ENCODE results near the gene CEP192. TPM values are rescaled to one million over a fixed set of nuclear protein-coding genes. Genes with fewer than 3 reads are reported as not detected.

CEP192 gene
- polyA plus RNA-seq, 3 donors: 3.0 to 29.6 (median 3.7) TPM

- TF ChIP-seq, protein P1, sequence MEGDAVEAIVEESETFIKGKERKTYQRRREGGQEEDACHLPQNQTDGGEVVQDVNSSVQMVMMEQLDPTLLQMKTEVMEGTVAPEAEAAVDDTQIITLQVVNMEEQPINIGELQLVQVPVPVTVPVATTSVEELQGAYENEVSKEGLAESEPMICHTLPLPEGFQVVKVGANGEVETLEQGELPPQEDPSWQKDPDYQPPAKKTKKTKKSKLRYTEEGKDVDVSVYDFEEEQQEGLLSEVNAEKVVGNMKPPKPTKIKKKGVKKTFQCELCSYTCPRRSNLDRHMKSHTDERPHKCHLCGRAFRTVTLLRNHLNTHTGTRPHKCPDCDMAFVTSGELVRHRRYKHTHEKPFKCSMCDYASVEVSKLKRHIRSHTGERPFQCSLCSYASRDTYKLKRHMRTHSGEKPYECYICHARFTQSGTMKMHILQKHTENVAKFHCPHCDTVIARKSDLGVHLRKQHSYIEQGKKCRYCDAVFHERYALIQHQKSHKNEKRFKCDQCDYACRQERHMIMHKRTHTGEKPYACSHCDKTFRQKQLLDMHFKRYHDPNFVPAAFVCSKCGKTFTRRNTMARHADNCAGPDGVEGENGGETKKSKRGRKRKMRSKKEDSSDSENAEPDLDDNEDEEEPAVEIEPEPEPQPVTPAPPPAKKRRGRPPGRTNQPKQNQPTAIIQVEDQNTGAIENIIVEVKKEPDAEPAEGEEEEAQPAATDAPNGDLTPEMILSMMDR (IDR thresholded peaks at IDR 0.05): no peak
- Mint-ChIP-seq H3K9me3 (no peaks in the 10 kb centered on the region), H3K27ac (peak overlapping the region; percentile 91 to 97 (median 96)), H3K36me3 (peaks cover 4 to 5% of the 10 kb centered on the region in 2 donors), H3K4me3 (peak overlapping the region; percentile 98 to 99), H3K4me1 (peaks cover 26% of the 10 kb centered on the region), H3K27me3 (ENCODE audit: low read depth in 3 of 3) (no peaks in the 10 kb centered on the region)
- WGBS (ENCODE audit: insufficient coverage): 1% methylated on average over 9 of the region's 11 CpGs
- Histone ChIP-seq H2AFZ (ENCODE audit: insufficient read depth, low read depth, low read length, poor library complexity, severe bottlenecking) (peak overlapping the region; percentile 95), H4K20me1 (ENCODE audit: insufficient read depth, low read length) (peaks cover 29% of the 10 kb centered on the region), H3K36me3 (replicated peaks in 1 of 2; ENCODE audit: control insufficient read depth in 1 of 2, insufficient read depth in 2 of 2, low read length in 2 of 2) (peaks cover 2 to 11% of the 10 kb centered on the region in 2 donors), H3K4me3 (replicated peaks in 1 of 3; ENCODE audit: low read depth in 2 of 3, low read length in 3 of 3) (peak overlapping the region; percentile 62 to 98 (median 76)), H3K4me1 (ENCODE audit: control insufficient read depth in 1 of 2, insufficient read depth in 2 of 2, low read length in 2 of 2) (peaks cover 21 to 29% of the 10 kb centered on the region in 2 donors), H3K27me3 (ENCODE audit: control insufficient read depth in 2 of 2, insufficient read depth in 2 of 2, low read length in 2 of 2) (no peaks in the 10 kb centered on the region), H3K9me3 (replicated peaks in 1 of 2; ENCODE audit: control insufficient read depth in 1 of 2, insufficient read depth in 1 of 2, low read length in 2 of 2) (no peaks in the 10 kb centered on the region), H3K4me2 (replicated peaks; ENCODE audit: extremely low read depth, low read length, poor library complexity, severe bottlenecking) (peak overlapping the region; percentile 95), H3K9ac (ENCODE audit: insufficient read depth, low read length, poor library complexity, severe bottlenecking) (peak overlapping the region; percentile 83), H3K27ac (ENCODE audit: low read depth in 1 of 2, low read length in 2 of 2) (peak overlapping the region; percentile 14 to 91), H3K79me2 (ENCODE audit: insufficient read depth, low read length) (peaks cover 43% of the 10 kb centered on the region)
- DNase-seq: peak in 2 of 3 donors; percentile 3 to 11
- intact Hi-C loops (cut with micrococcal nuclease): loop anchor here (2.0 to 10.0 kb wide), 5 partner anchors 42 to 154 kb away; partner anchors contain the start of genes SEH1L (in 2 of the 2) and PTPN2 (in 1 of the 2)
Measured at GRCh38 chr18:12990641-12990966, 558 bp upstream of the CEP192 start.

DNA sequence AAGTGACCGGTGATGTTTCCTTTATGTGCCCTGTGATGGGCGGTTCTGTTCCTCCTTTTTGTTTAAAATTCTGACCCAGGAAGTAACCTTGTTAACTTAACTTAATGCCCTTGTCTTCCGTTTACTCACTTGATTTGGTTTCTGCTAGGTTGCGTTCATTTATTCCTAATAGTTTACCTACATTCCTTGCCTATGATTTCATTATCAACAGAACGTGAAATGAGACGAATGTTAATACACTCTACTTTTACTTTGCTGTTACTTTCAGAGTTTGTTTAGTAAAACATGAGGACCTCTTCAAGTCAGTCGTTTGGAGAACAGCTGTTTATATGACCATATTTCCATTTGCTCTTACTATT is 638 bp downstream of the CEP192 start:
- Histone ChIP-seq H2AFZ (ENCODE audit: insufficient read depth, low read depth, low read length, poor library complexity, severe bottlenecking) (peak overlapping the region; percentile 95), H3K79me2 (ENCODE audit: insufficient read depth, low read length) (peaks cover 55% of the 10 kb centered on the region), H3K9ac (ENCODE audit: insufficient read depth, low read length, poor library complexity, severe bottlenecking) (peak overlapping the region; percentile 83), H3K9me3 (replicated peaks in 1 of 2; ENCODE audit: control insufficient read depth in 1 of 2, insufficient read depth in 1 of 2, low read length in 2 of 2) (no peaks in the 10 kb centered on the region), H4K20me1 (ENCODE audit: insufficient read depth, low read length) (peaks cover 41% of the 10 kb centered on the region), H3K36me3 (replicated peaks in 1 of 2; ENCODE audit: control insufficient read depth in 1 of 2, insufficient read depth in 2 of 2, low read length in 2 of 2) (peaks cover 2 to 9% of the 10 kb centered on the region in 2 donors), H3K27ac (ENCODE audit: low read depth in 1 of 2, low read length in 2 of 2) (peak overlapping the region; percentile 76 to 91), H3K4me1 (ENCODE audit: control insufficient read depth in 1 of 2, insufficient read depth in 2 of 2, low read length in 2 of 2) (peaks cover 21 to 29% of the 10 kb centered on the region in 2 donors), H3K27me3 (ENCODE audit: control insufficient read depth in 2 of 2, insufficient read depth in 2 of 2, low read length in 2 of 2) (no peaks in the 10 kb centered on the region), H3K4me2 (replicated peaks; ENCODE audit: extremely low read depth, low read length, poor library complexity, severe bottlenecking) (peak overlapping the region; percentile 95), H3K4me3 (replicated peaks in 1 of 3; ENCODE audit: low read depth in 2 of 3, low read length in 3 of 3) (peak overlapping the region; percentile 62 to 98 (median 76))
- H3K27ac Mint-ChIP-seq: peak overlapping the region; percentile 93 to 97 (median 96)
- no peak for DNase-seq
- peak overlapping the region; percentile 98 to 99 for H3K4me3 Mint-ChIP-seq
- 0% methylated on average over 4 of the region's 7 CpGs for WGBS (ENCODE audit: insufficient coverage)
- intact Hi-C loops (cut with micrococcal nuclease): loop anchor here (2.0 to 10.0 kb wide), 5 partner anchors 43 to 153 kb away; partner anchors contain the start of genes SEH1L (in 2 of the 2) and PTPN2 (in 1 of the 2)
- peaks cover 2 to 3% of the 10 kb centered on the region in 2 donors for H3K36me3 Mint-ChIP-seq
- peaks cover 26% of the 10 kb centered on the region for H3K4me1 Mint-ChIP-seq
- no peaks in the 10 kb centered on the region for H3K27me3 Mint-ChIP-seq (ENCODE audit: low read depth in 3 of 3)
- TF ChIP-seq, protein P1 (IDR thresholded peaks at IDR 0.05): no peak
- no peaks in the 10 kb centered on the region for H3K9me3 Mint-ChIP-seq
